ENCODE data around the gene RANBP1. TPM values are rescaled to one million over a fixed set of nuclear protein-coding genes. Genes with fewer than 3 reads are reported as not detected.

The RANBP1 gene
- polyA plus RNA-seq, 1 experiment = 166 TPM

- DNase-seq (ENCODE audit: low read depth) = no peak
- TF ChIP-seq CTCF (IDR thresholded peaks at IDR 0.05; ENCODE audit: insufficient read depth, low read depth, low read length) = no peak
- CTCF ChIA-PET = no interaction called here
- peaks cover 1% of the 10 kb centered on the region for H3K36me3 ChIP-seq (ENCODE audit: control insufficient read depth, insufficient read depth, low read length)
- POLR2A ChIA-PET = no interaction called here
- H3K27me3 ChIP-seq (ENCODE audit: control insufficient read depth, insufficient read depth, low read length) = no peaks in the 10 kb centered on the region
- H3K4me3 ChIP-seq (ENCODE audit: low read depth, low read length) = no peak overlapping the region
These were observed 18.1 kb downstream of the RANBP1 start for GRCh38 chr22:20133930-20134549.

- POLR2A ChIA-PET = no interaction called here
- CTCF ChIA-PET = no interaction called here
- no peak for TF ChIP-seq CTCF (IDR thresholded peaks at IDR 0.05; ENCODE audit: insufficient read depth, low read depth, low read length)
These were observed 19.4 kb downstream of the RANBP1 start for GRCh38 chr22:20135265-20135664.

GRCh38 chr22:20135806-20136602 is 20.1 kb downstream of the RANBP1 start:
- no peak for DNase-seq (ENCODE audit: low read depth)
- no peak for TF ChIP-seq CTCF (IDR thresholded peaks at IDR 0.05; ENCODE audit: insufficient read depth, low read depth, low read length)
- Histone ChIP-seq H3K36me3 (ENCODE audit: control insufficient read depth, insufficient read depth, low read length) (peaks cover 5% of the 10 kb centered on the region), H3K4me3 (ENCODE audit: low read depth, low read length) (no peak overlapping the region), H3K27me3 (ENCODE audit: control insufficient read depth, insufficient read depth, low read length) (no peaks in the 10 kb centered on the region)
- POLR2A ChIA-PET = no interaction called here
- CTCF ChIA-PET = no interaction called here

More at GRCh38 chr22:20135265-20135664, 19.4 kb downstream of the RANBP1 start:
- Histone ChIP-seq H3K4me3 (ENCODE audit: low read depth, low read length) (no peak overlapping the region), H3K27me3 (ENCODE audit: control insufficient read depth, insufficient read depth, low read length) (no peaks in the 10 kb centered on the region), H3K36me3 (ENCODE audit: control insufficient read depth, insufficient read depth, low read length) (peaks cover 5% of the 10 kb centered on the region)
- no peak for DNase-seq (ENCODE audit: low read depth)

GRCh38 chr22:20136603-20136873 is 20.6 kb downstream of the RANBP1 start:
- H3K36me3 ChIP-seq (ENCODE audit: control insufficient read depth, insufficient read depth, low read length) = peaks cover 5% of the 10 kb centered on the region
- no peak overlapping the region for H3K4me3 ChIP-seq (ENCODE audit: low read depth, low read length)
- ChIA-PET CTCF (no interaction called here), POLR2A (no interaction called here)
- no peaks in the 10 kb centered on the region for H3K27me3 ChIP-seq (ENCODE audit: control insufficient read depth, insufficient read depth, low read length)
- DNase-seq (ENCODE audit: low read depth) = no peak
- no peak for TF ChIP-seq CTCF (IDR thresholded peaks at IDR 0.05; ENCODE audit: insufficient read depth, low read depth, low read length)

GRCh38 chr22:20137113-20137512 is 21.2 kb downstream of the RANBP1 start:
- Histone ChIP-seq H3K36me3 (ENCODE audit: control insufficient read depth, insufficient read depth, low read length) (peaks cover 6% of the 10 kb centered on the region), H3K27me3 (ENCODE audit: control insufficient read depth, insufficient read depth, low read length) (no peaks in the 10 kb centered on the region), H3K4me3 (ENCODE audit: low read depth, low read length) (no peak overlapping the region)
- CTCF ChIA-PET = interaction anchor here (1.5 kb wide), 1 partner anchor 20 kb away, joined by 6 read pairs; no protein-coding TSS in a partner anchor
- POLR2A ChIA-PET = no interaction called here
- DNase-seq (ENCODE audit: low read depth) = no peak
- no peak for TF ChIP-seq CTCF (IDR thresholded peaks at IDR 0.05; ENCODE audit: insufficient read depth, low read depth, low read length)

Measured in BJ (cell line).